Colonic mucosa (tissue), 4 donors: ENCODE results near the gene RPL32. TPM values are rescaled to one million over a fixed set of nuclear protein-coding genes. Genes with fewer than 3 reads are reported as not detected.

Experiments
- DNase-seq: peaks from one replicate; pipeline ENCODE4 v3.0.0-alpha.2; 2020
- H3K27ac ChIP-seq: fragments of 200-600 bp; one replicate; pipeline ENCODE4 v1.8.0; 2021
- H3K27me3 ChIP-seq: fragments of 200-600 bp; one replicate; pipeline ENCODE4 v1.8.0; 2021
- H3K36me3 ChIP-seq: fragments of 200-600 bp; one replicate; pipeline ENCODE4 v1.8.0; 2021
- H3K4me1 ChIP-seq: fragments of 200-600 bp; one replicate; pipeline ENCODE4 v1.8.0; 2021; ENCODE audit warnings: mild to moderate bottlenecking
- H3K4me3 ChIP-seq: fragments of 200-600 bp; one replicate; pipeline ENCODE4 v1.8.0; 2021
- H3K9ac ChIP-seq, 2 donors: one replicate each; pipeline ENCODE4 v1.7.0; 2013; ENCODE audit warnings: control low read depth in 2 of 2, low read depth in 2 of 2, low read length in 2 of 2
- H3K9me3 ChIP-seq: fragments of 200-600 bp; one replicate; pipeline ENCODE4 v1.8.0; 2021
- intact Hi-C: fragments of 100-400 bp; cut with DNase I; formaldehyde crosslinking; loops from one replicate; pipeline ENCODE4 v1.14.1; 2022
- total RNA-seq, 2 donors: library from RNA; stranded (reverse); fragmentation: NEBNext Ultra II Directional in 1 of 2; extraction: Animal tissue kit (Norgen Biotek cat#: 25700) in 1 of 2; gene quantifications; one replicate each; pipeline ENCODE4 v1.2.1, GENCODE V29; 2021
- TF ChIP-seq, protein P1 (sequence below): fragments of 200-600 bp; IDR thresholded peaks from one replicate; pipeline ENCODE4 v1.8.0; 2022; ENCODE audit warnings: antibody characterized with exemption, mild to moderate bottlenecking
- donor health status: healthy.
- donor health status: DM: no; HTN: no; CAD: no.
- donor health status: DM: no; HTN: no; CAD: no.

The RPL32 gene
- total RNA-seq, 2 donors from 2014 or later = 1,239 to 1,262 TPM

GRCh38 chr3:12838179-12838965 lies 3.0 kb downstream of the RPL32 start:
- no peak for DNase-seq
- Histone ChIP-seq H3K4me3 (no peak overlapping the region), H3K4me1 (peaks cover 8% of the 10 kb centered on the region), H3K9me3 (no peaks in the 10 kb centered on the region), H3K36me3 (peaks cover 24% of the 10 kb centered on the region), H3K9ac (no peak overlapping the region), H3K27me3 (no peaks in the 10 kb centered on the region), H3K27ac (no peak overlapping the region)
- intact Hi-C loops = no loop called here
- TF ChIP-seq, protein P1, sequence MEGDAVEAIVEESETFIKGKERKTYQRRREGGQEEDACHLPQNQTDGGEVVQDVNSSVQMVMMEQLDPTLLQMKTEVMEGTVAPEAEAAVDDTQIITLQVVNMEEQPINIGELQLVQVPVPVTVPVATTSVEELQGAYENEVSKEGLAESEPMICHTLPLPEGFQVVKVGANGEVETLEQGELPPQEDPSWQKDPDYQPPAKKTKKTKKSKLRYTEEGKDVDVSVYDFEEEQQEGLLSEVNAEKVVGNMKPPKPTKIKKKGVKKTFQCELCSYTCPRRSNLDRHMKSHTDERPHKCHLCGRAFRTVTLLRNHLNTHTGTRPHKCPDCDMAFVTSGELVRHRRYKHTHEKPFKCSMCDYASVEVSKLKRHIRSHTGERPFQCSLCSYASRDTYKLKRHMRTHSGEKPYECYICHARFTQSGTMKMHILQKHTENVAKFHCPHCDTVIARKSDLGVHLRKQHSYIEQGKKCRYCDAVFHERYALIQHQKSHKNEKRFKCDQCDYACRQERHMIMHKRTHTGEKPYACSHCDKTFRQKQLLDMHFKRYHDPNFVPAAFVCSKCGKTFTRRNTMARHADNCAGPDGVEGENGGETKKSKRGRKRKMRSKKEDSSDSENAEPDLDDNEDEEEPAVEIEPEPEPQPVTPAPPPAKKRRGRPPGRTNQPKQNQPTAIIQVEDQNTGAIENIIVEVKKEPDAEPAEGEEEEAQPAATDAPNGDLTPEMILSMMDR = no peak

GRCh38 chr3:12837295-12837986 lies 3.9 kb downstream of the RPL32 start:
- Histone ChIP-seq H3K4me3 (no peak overlapping the region), H3K27ac (no peak overlapping the region), H3K27me3 (no peaks in the 10 kb centered on the region), H3K9ac (no peak overlapping the region), H3K9me3 (no peaks in the 10 kb centered on the region), H3K4me1 (peaks cover 8% of the 10 kb centered on the region), H3K36me3 (peaks cover 26% of the 10 kb centered on the region)
- no peak for DNase-seq
- TF ChIP-seq, protein P1 = no peak
- intact Hi-C loops = no loop called here

- no peak for DNase-seq
- Histone ChIP-seq H3K4me3 (no peak overlapping the region), H3K36me3 (peaks cover 26% of the 10 kb centered on the region), H3K4me1 (peaks cover 8% of the 10 kb centered on the region), H3K27ac (no peak overlapping the region), H3K27me3 (no peaks in the 10 kb centered on the region), H3K9me3 (no peaks in the 10 kb centered on the region), H3K9ac (no peak overlapping the region)
- TF ChIP-seq, protein P1 = no peak
- intact Hi-C loops = no loop called here
These were observed 6.2 kb downstream of the RPL32 start for GRCh38 chr3:12835052-12835665.

DNA sequence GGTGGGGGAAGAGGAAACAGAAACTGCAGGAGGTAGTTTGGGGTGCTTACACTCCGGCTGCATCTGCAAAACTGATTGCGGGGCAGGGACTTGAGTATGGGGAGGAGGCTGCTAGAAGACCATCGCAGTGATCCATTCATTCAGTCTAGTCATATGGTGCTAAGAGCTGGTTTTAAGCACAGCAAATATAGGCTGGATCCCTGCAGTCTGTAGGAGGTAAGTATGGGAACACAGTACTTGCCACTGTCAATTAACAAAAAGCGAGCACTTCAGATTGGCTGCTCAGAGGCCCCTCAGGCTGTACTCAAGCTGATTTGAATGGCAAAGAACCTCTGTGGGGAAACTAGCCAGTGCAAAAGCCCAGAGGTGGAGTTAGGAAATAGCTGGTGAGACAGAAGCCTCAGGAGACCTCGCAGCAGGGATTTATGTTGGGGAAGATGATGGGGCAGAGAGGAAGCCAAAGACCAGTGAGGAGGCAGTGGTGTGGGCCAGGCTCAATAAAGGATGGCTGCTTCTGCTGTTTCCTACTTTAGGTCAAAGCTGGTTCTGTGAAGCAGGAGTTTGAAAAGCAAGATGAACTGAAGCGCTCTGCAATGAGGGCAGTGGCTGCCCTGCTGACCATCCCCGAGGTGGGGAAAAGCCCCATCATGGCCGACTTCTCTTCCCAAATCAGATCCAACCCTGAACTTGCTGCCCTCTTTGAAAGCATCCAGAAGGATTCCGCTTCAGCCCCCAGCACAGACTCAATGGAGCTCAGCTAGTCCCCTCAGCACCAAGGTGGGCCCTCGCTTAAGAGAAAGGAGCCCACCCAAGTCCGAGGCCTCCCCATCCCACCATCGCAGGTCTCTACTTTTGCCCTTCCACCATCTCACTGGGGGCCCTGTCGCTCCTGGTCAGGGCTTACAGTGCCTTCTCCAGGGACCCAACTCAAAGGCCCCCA lies 7.9 kb downstream of the RPL32 start:
- no peaks in the 10 kb centered on the region for H3K9me3 ChIP-seq
- DNase-seq = no peak
- no peaks in the 10 kb centered on the region for H3K27me3 ChIP-seq
- H3K27ac ChIP-seq = no peak overlapping the region
- H3K36me3 ChIP-seq = peaks cover 26% of the 10 kb centered on the region
- TF ChIP-seq, protein P1 = no peak
- intact Hi-C loops = no loop called here
- no peak overlapping the region for H3K4me3 ChIP-seq
- no peak overlapping the region for H3K9ac ChIP-seq
- no peaks in the 10 kb centered on the region for H3K4me1 ChIP-seq
